Body of pancreas (tissue), 4 donors: ENCODE results near the gene GRIP2.

Experiments used
- CTCF ChIP-seq, 7 experiments: fragments of 450-650 bp in 4 of 7; fragments of 200-600 bp in 3 of 7; sonication (generic) in 3 of 7; IDR thresholded peaks; one replicate each; pipeline ENCODE4 v1.5.1; 2016 to 2019; ENCODE audit warnings: antibody characterized with exemption in 7 of 7
- POLR2A ChIP-seq, 3 donors: fragments of 450-650 bp; IDR thresholded peaks; one replicate each; pipeline ENCODE4 v1.6.1; 2016; ENCODE audit warnings: antibody characterized with exemption in 3 of 3, mild to moderate bottlenecking in 2 of 3

DNA sequence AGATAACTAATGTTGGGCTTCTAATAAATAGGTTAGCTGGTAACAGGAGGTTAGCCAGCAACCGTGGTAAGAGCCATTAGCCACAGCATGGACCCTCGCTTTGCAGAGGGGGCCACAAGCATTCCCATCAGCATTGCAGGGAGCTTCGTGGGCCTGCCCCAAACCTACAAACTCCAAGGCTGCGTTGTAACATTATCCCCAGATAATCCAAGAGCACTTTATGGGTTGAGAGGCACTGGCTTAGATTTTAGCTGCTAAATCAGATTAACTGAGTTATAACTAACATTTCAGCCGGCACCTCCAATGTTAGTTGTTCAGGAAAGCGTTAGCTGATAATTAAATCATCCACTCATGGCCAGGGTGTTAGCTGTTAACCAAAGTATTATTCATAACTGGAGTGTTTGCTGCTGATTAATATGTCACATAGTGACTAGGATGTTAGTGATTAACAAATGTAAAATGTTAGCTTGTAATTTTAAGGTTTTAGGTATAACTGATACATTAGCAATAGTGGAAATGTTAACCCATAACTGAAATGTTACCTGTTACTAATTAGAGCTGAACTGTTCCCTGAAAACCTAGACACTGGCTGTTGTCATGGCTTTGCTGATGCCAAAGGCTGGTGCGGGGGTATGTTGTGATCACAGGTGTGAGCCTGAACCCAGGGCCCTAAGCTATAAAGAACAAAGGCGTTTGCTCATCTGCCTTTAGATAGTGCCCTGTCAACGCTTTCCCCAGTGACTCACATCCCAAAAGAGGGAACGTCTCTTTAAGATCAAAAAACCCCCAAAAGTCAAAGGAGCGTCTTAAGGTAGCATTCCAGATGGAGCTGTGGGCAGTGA lies 81.5 kb downstream of the GRIP2 start:
- no peak for TF ChIP-seq CTCF (IDR thresholded peaks at IDR 0.05)
- no peak for TF ChIP-seq POLR2A (IDR thresholded peaks at IDR 0.05)
